GM19351 (cell line): ENCODE measurements around the gene ASPSCR1.
"Not testable (repeated sequence)": the region's sequence is repeated elsewhere in the genome, so short reads cannot be mapped to it uniquely, and the experiment has no call there.

Experiments
- ATAC-seq: cut with Tn5 transposase; IDR thresholded peaks from one replicate; pipeline ENCODE4 v1.9.1; 2021; ENCODE audit warnings: mild to moderate bottlenecking, moderate library complexity; ENCODE audit not compliant: unreplicated experiment

The ASPSCR1 gene

DNA sequence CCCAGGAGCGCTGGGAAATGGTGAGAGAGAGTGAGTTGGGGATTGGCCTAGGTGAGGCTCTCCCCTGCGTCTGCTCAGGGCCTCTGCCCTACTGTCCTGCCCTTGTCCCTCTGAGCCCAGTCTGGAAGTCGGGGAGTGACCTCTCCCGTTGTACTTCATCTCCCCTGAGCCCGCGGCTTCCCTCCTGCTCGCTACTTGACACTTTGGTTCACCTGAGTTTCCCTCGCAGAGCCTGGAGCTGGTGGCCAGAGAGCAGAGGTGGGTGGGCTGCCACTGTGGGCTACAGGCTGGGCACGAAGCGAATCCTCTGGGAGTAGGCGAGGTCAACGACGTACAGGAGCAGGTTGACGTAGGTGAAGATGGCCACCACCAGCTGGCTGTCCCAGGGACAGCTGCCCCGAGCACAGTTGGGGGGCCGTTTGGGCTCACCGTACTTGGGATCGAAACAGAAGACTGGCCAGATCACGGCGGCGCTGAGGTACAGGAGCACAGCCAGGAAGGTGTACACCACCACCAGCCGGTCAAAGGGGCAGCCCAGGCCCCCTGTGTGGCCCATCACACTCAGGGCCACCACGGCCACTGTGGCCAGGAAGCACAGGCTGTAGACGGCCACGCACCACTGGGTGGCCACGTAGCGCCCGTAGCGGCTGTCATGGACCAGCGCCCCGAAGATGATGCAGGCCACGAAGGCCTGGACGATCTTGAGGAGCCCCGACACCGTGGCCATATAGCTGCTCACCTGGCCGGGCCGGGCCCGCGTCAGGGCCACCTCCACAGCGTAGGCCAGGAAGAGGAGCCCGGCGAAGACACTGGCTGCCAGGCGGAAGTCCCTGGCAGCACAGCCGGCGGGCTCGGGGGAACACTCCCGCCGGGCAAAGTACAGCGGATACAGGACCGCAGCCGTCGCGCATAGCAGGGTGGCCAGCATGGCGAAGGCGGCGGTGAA, 36.6 kb upstream of the ASPSCR1 start:
- ATAC-seq = no peak

DNA sequence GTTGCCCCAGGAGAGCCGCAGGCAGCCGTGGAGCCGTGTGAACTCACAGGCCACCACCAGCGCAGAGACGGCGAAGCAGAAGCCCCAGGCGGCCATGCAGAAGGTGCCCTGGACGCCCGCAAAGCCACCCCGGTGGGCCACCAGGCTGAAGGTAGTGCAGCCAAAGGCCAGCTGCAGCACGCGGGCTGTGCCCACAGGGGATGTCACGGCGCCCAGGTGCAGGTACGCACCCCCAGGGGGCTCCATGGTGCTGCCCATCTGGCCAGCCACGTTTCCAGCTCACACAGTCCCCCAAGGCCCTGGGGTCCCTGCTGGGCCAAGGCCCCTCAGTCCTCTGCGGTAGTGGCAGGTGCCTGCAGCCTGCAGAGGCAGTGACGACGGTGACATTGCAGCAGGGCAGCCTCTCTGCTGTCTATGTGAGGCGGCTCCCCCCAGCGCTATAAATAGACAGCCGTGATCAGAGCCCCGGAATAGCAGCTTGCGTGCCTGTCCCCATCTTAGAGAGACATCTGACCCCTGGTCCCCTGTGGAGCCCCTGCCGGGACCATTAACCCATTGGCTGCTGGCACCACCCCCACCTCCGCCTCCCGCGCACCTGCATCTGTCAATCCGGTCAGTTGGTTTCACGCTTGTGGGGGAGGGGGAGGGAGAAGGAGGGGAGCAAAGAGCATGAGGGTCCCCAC, 35.8 kb upstream of the ASPSCR1 start:
- ATAC-seq = no peak

DNA sequence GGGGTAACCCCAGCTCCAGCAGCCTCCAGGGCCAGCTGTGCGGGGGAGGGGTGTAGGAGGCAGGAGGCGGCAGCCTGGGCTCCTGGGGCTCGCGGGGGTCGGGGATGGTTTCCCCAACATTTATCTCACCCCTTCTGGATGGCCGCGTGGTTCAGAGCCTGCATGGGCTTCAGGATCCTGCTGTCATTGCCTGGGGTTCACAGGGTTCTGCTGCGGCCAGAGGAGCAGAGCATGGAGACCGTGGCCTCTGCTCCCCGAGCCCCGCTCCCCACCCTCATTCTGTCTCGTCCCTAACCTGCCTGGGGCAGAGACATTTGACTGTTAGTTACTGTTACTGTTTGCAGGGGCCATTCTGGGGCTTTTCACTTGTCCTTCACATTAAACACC, 35.3 kb upstream of the ASPSCR1 start:
- ATAC-seq = no peak

DNA sequence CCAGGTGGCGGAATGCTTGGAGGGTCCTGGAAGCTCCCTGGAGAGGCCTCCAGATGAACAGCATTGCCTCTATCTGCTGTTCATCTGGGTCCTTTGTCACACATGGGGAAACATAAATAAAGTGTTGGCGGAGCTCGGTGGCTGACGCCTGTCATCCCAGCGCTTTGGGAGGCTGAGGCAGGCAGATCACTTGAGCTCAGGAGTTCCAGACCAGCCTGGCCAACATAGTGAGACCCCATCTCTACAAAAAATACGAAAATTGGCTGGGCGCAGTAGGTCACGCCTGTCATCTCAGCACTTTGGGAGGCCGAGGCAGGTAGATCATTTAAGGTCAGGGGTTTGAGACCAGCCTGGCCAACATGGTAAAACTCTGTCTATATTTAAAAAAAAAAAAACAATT, 32.6 kb upstream of the ASPSCR1 start:
- no peak for ATAC-seq

DNA sequence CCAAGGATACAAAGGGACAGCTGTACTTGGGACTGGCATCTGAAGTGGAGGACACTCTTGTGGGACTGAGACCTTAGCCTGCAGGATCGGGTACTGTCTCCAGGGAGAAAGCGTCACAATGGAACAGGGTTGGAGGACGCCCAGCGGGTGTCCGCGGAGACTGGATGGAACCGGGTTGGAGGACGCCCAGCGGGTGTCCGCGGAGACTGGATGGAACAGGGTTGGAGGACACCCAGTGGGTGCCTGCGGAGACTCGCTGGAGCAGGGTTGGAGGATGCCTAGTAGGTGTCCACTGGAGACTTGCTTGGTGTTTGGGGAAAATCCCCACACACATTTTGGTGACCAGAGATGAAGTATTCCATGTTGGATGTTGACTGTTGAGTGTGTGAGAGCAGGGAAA, 30.2 kb upstream of the ASPSCR1 start, which contains the start of gene MYADML2:
TSS of gene MYADML2 (minus strand) at position 45 of the 400 bp plus-strand sequence. CDS start 5,492 bp downstream, outside the sequence.
- no peak for ATAC-seq

DNA sequence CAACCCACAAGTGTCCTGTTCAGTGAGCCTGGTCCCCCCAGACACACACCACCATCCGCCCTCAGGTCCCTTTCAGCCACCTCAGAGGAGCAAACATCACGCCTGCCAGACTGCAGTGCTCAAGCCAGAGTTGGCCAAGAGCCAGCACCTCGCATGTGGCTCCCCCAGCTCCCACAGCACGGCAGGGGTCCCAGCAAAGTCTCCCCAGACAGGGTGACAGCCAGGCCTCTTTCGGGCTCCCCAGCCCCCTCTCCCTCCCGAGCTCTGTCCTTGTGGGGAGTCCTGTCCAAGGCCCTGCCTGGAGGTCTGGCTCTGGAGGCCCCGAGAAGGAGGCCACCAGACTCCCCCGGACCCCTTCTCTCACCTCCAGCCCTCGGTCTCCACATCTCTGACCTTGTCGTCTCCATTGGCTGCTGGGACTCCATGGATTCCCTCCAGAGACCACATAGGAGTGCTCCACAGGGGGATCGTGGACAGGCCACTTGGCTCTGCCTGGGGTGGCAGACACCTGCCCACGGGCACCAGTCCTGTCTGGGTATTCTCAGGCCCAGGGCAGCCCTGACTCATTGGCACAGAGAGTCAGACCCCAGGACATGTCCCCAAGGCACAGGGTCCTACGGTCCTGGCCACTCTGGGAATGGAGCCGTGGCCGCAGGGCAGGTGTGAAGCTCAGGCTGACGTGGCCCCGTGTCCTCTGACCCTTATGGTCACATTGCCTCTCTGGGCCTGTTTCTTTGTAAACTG, 28.6 kb upstream of the ASPSCR1 start:
- no peak for ATAC-seq

DNA sequence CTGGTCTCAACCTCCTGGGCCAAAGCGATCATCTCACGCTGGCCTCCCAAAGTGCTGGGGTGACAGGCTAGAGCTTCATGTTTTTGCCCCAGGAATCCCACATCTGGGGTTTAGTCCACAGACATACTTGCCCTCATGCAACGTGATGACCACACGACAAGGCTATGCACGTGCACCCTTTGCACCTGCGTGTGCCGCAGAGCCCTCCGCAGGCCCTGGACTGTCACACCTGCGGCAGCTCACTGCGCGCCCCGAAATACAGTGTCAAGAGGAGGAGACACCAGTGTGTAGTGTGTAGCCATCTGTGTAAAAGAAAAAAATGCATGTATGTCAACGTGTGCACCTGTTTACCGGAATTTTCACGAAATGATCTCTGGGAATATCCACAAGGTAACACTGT, 26.9 kb upstream of the ASPSCR1 start:
- no peak for ATAC-seq

DNA sequence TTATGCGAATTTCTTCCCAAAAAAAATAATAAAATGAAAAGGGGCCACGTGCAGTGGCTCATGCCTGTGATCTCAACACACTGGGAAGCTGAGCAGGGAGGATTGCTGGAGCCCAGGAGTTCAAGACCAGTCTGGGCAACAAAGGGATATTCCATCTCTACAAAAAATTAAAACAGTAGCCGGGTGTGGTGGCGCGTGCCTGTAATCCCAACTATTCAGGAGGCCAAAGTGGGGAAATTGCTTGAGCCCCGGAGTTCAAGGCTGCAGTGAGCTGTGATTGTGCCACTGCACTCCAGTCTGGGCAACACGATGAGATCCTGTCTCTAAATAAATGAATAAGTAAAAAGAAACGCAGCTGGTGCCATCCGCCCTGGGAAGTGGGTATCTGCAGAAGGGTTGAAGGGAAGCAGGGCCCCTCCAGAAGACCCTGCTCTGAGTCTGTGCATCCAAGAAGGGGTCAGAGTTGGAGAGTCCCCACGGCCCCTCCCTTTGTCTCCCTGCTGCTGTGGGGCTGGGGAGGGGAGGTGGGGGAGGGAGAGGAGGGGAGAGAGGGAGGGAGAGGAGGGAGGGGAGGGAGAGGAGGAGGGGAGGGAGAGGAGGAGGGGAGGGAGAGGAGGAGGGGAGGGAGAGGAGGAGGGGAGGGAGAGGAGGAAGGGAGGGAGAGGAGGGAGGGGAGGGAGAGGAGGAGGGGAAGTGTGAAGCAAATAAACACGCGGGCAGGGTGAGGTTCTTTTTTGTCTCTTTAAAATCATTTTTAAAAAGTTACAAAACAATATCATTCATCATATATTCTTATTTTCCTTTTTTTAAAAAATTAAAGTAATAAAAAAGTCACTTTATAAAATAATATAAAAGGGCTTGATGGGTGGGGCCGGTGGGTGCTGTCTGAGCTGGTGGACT, 25.4 kb upstream of the ASPSCR1 start:
- ATAC-seq = no peak

DNA sequence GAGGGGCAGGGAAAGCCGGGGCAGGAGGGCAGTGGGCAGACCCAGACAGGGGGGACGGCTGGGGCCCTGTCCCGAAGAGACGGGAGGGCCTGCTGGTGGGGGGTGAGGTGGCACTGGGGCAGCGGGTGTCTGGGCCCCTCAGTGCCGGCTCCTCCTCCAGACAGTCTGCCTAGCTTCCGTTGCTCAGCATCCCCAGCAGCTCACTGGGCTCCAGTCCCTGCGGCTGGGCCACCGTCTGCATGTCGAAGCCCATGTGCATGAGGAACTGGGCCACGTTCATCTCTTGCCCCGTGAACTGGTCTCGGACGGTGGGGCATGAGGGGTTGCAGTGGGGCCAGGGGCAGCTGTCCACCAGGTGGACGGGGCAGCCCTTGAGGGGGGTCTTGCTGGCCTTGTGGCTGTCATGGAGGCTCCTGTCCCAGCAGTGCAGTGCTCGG, 24.6 kb upstream of the ASPSCR1 start:
- ATAC-seq = no peak

DNA sequence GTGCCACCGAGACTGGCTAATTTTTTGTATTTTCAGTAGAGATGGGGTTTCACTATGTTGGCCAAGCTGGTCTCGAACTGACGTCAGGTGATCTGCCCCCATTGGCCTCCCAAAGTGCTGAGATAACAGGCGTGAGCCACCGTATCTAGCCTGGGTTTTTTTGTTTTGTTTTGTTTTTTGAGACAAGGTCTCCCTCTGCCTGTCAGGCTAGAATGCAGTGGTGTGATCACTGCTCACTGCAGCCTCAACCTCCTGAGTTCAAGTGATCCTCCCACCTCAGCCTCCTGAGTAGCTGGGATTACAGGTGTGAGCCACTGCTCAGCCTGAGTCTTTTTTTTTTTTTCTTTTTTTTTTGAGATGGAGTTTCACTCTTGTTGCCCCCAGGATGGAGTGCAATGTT, 24.0 kb upstream of the ASPSCR1 start:
- ATAC-seq = not testable (repeated sequence)

DNA sequence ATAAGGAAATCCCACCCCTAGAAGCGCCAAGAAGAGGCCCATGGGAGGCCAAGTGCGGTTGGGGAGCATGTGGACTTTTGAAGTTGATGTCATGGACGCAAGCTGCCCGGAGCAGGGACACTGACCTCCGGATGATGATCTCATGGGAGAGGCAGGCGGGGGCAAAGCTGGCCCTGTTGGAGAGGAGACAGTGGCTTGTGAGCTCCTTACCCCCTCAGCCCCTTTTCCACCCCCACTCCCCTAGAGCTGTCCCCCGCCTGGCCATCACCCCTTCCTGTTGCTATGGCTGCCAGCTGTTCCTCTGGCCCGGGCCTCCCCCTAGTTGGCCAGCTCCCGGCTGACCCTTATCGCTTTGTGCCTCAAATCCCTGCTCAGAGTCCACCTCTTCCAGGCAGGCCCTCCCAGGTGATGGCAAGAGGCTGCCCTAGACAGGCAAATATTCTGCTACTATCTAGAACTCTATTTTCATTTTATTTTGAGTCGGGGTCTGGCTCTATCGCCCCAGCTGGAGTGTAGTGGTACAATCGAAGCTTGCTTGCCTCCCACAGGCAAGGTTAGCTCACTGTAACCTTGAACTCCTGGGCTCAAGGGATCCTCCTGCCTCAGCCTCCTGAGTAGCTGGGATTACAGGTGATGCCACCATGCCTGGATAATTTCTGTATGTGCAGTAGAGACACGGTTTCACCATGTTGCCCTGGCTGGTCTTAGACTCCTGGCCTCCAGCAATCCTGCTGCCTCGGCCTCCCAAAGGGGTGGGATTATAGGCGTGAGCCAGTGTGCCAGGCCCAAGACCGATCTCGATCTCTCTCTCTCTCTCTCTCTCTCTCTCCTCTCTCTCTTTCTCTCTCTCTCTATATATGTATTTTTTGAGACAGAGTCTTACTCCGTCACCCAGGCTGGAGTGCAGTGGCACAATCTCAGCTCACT, 23.0 kb upstream of the ASPSCR1 start:
- ATAC-seq = no peak

DNA sequence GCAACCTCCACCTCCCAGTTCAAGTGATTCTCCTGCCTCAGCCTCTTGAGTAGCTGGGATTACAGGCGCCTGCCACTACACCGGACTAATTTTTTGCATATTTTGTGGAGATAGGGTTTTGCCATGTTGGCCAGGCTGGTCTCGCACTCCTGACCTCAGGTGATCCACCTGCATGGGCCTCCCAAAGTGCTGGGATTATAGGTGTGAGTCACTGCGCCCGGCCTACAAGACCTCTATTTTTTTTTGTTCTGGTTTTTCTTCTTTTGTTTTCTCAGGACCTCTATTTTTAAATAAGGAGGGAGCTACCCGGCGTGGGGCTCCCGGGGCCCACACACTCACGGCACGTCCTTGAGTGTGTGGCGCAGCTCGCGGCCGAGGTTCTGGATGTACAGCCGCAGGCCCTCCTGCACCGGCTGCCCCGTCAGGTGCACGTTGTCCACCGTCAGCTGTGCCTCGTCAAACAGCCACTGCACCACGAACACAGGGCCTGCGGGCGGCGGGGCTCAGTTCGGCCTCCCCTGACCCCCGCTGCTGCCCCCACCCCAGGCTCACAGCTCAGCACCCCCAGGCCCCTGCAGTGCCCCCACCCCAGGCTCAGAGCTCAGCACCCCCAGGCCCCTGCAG, 22.3 kb upstream of the ASPSCR1 start:
- ATAC-seq = no peak

DNA sequence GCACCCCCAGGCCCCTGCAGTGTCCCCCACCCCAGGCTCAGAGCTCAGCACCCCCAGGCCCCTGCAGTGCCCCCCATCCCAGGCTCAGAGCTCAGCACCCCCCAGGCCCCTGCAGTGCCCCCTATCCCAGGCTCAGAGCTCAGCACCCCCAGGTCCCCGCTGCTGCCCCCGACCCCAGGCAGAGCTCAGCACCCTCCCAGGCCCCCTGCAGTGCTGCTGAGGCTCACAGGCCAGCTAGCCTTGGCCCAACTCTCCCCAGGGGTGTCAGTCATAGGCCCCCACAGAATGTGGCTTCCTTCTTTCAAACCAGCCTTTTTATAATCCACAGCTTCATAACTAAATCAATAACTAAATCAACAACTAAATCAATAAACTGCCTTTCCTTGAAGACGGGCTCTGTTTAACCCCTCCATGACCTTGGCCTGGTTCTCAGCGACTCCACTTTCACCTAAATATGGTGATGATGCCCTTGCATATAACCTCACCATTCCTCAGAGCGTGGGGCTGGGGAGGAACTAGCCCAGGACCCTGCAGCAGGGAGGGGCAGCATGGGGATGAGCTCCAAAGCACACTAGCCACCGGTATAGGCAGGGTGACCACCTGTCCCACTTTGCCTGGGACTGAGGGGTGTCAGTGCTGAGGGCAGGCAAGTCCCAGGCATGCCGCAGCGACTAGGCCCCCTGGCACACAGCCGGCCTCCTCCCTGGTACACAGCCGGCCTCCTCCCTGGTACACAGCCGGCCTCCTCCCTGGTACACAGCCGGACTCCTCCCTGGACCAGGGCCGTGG, 21.5 kb upstream of the ASPSCR1 start:
- ATAC-seq = no peak

DNA sequence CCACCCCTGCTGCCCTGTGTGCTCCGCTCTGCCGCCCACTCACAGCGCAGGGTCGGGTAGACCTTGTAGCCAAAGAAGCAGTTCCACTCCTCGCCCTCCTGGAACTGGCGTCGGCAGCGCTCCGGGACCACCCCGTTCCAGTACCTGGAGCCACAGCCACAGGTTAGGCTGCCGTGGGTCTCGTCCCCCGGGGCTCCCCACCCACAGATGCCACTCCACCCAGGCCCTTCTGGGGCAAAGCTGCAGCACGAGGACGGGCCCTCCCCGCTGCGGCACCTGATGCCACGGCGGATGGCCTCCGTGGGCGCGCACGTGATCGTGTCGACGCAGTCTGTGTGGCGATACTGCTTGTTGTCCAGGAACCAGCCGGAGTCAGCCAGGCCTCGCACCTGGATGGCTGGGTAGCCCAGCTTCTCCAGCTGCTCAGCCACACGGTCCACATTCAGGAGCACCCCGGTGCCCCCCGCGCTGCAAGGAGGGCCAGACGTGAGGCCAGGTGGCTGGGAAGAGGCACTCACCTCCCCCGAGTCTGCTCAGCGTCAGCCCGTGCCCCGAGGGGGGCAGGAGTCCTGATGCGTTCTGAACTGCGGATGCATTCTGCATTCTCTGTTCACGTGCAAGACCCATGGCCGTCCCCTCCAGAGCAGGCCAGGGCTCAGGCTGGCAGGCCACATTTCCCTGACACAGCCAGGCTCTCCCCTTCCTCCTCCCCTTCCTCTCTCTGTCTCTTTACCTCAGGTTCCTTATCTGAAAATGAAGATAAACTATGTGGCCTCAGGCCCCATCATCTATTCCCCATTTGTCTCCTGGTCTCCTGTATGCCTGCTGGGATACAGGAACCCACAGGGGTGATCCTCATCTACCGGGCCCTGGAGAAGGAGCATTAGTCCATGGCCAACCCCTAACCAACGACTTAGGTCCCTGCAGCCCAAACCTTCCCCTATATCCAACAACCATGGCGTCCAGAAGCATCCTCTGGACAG, 20.5 kb upstream of the ASPSCR1 start:
- ATAC-seq = no peak

DNA sequence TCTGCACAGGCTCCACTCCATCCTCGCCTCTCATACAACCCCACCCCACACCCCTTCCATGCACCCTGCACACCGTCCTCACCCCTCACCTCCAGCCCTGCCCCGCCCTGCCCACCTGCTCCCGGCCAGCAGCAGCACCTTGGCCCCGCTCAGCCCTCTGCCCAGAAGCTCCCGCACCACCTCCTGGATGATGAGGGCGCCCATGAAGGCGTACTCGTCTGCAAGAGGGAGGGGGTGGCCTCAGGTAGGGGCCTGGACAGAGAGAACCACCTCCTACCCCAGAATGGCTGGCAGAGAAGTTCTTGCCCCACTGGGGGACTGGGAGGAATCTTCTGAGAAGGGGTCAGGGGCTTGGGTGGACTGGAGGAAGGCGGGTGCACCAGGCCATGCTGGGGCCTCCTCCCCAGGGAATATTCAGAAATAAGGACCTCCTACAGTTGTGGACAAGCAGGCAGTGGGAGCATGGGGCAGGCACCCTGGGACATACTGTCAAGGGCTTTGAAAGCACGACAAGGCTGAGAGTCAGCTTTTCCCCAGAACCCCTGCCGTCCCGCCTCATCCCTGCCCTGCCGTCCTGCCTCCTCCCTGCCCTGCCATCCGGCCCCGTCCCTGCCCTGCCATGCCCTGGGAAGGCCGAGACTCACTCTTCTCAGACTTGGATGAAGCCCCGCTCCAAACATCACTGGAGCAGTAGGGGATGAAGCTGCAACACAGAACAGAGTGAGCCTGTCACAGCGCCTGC, 19.6 kb upstream of the ASPSCR1 start:
- no peak for ATAC-seq
